GM12864 (cell line): ENCODE results near the gene MB21D2.

Experiments
- DNase-seq: peaks from one replicate; pipeline ENCODE4 v3.0.0-alpha.2; 2011; ENCODE audit warnings: low read depth
- H3K4me3 ChIP-seq: 2 replicates; pipeline ENCODE4 v1.5.1; 2011; ENCODE audit warnings: mild to moderate bottlenecking, low read depth, low read length, control low read depth
- CTCF ChIP-seq: IDR thresholded peaks from 2 replicates; pipeline ENCODE4 v1.5.1; 2011; ENCODE audit warnings: low read depth, mild to moderate bottlenecking, moderate library complexity, low read length, control low read depth, inconsistent platforms; ENCODE audit errors: missing control alignments

MB21D2 gene

GRCh38 chr3:192915304-192915703 lies 2.4 kb downstream of the MB21D2 start:
- no peak for DNase-seq
- peak overlapping the region; percentile 83 for H3K4me3 ChIP-seq

GRCh38 chr3:192914848-192915247 lies 2.8 kb downstream of the MB21D2 start:
- no peak for TF ChIP-seq CTCF
- peak overlapping the region; percentile 83 for H3K4me3 ChIP-seq
- no peak for DNase-seq

More at GRCh38 chr3:192915304-192915703, 2.4 kb downstream of the MB21D2 start:
- peak; percentile 46 for TF ChIP-seq CTCF

GRCh38 chr3:192913540-192913939 lies 4.1 kb downstream of the MB21D2 start:
- DNase-seq = no peak
- TF ChIP-seq CTCF = no peak
- no peak overlapping the region for H3K4me3 ChIP-seq

- TF ChIP-seq CTCF = no peak
- no peak overlapping the region for H3K4me3 ChIP-seq
- no peak for DNase-seq
These were observed 6.4 kb downstream of the MB21D2 start for GRCh38 chr3:192911293-192911692.

- TF ChIP-seq CTCF = no peak
- H3K4me3 ChIP-seq = no peak overlapping the region
- DNase-seq = no peak
These were observed 9.9 kb downstream of the MB21D2 start for GRCh38 chr3:192907784-192908183.

- no peak for TF ChIP-seq CTCF
- DNase-seq = no peak
- no peak overlapping the region for H3K4me3 ChIP-seq
These were observed 10.7 kb downstream of the MB21D2 start for GRCh38 chr3:192906940-192907339.

GRCh38 chr3:192905980-192906678 lies 11.5 kb downstream of the MB21D2 start:
- no peak overlapping the region for H3K4me3 ChIP-seq
- no peak for DNase-seq

More at GRCh38 chr3:192905980-192906678, 11.5 kb downstream of the MB21D2 start:
- TF ChIP-seq CTCF = no peak
